Central memory CD4-positive, alpha-beta T cell (primary cell): ENCODE results near the gene RNGTT.

Source experiments
- DNase-seq: peaks from one replicate; pipeline ENCODE4 v3.0.0; 2022

RNGTT gene

DNA sequence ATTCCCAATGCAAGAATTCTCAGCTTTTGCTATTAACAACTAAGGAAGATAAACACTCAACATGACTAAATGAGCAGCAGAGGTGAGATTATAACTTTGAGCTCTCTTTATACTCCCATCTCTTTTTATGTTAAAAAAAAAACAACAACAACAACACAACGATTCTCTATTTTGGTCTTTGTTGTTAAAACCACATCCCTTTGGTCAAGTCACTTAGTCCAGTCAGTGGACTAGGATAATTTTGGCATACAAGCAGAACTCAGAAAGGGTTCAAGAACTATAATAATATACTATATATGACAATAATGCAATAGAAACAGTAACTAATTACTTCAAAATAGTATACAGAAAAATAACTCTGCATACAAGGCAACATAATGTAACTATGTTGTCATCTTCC, 312.4 kb downstream of the RNGTT start:
- no peak for DNase-seq

DNA sequence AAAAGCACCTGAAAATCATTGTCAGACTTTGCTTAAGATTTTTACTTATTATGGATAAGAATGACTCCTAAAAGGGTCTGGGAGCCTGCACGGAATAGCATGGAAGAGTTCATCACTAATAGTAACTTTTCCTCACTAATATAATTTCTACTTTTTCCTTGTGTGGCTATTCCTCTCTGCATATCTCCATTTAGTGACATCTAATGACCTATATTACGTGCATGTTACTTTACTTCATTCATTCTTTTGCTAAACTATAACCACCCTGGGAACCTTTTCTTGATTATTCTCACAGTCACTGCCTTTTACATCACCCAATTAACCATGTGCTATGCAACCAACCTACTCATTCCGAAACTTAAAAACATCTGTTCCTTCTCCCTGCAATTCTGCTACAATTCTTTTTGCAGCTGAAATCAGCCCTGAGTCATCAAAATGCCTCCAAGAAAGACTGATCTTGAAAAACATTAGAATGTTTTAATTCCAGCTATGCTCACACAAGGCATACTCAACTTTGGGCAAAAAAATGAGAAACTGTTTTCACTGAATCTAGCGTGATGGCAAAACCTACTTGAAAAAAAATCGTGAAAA, 313.3 kb downstream of the RNGTT start:
- no peak for DNase-seq

DNA sequence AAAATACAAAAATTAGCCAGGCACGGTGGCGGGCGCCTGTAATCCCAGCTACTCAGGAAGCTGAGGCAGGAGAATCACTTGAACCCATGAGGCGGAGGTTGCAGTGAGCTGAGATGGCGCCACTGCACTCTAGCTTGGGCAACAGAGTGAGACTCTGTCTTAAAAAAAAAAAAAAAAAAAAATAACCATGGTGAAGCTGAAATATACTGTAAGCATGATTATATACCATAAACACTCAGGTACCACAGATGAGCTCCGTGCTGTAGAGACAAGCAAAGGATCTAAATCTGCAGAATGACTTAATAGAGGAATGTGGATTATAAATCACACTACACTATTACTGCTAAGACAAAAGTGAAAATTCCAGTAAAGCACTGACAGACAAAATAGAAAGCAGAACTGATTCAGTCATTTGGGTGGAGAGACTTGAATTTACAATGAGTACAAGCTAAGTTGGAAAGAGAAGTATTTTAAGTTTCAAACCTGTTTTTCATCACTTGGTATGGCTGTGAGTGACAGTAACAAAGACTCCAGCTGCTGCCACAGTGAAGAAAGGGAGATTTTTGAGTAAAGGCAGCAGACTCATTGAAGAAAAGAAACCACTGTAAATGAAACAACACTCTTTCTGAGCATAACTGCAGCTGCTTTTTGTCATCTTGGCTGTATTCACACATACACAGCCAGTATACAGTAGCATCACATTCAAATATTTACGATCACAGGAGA, 322.1 kb downstream of the RNGTT start:
- DNase-seq = no peak

DNA sequence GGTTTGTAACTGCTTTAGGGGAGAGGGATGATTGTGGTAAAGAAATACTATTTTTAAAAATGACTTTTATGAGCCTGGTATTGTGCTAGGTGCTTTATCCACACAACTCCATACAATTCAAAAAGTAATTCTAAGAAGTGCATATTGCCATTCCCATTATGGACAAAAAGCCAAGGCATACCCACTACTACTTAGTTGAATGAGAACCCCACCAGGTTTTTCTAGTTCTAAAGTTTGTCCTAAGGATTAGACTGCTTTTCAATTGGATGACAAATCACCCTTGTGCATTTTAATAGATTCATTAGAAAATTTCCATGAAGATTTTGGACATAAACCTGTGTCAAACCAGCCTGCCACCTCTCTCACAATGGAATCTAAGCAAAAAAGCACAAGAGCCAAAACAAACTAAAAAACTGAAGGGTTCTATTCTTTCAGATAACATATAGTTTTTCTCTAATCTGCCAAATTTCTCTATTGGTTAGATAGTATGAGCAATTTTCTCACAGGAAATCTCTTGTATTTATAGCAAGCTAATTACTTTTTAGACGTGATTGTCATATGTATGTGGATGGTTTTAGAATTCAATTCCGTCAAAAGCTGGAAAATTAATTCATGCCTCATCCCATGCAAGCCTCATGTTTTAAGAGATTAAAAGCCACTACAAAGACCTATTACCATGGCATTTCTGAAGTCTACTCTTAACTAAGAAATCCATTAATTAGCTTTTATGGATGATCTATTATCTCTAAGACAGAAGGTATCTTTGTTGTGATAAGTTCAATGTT, 325.5 kb downstream of the RNGTT start:
- no peak for DNase-seq

DNA sequence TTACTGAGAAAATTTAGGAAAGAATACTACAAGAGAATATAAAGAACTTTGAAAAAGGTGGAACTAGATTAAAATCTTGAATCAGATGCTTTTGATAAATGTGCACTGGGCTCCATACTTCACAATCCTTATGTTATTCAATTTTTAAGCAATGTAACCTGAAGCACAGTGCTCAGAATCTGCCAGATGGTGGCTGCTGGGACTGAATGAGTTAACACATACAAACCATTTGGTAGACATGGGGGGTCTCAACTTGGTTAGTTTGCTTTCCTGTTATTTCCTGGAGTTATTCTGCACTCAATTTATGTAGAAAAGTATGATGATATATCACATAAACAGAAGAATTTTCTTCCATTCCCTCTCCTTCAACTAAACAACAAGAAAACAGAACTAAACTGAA, 326.5 kb downstream of the RNGTT start:
- DNase-seq = no peak

DNA sequence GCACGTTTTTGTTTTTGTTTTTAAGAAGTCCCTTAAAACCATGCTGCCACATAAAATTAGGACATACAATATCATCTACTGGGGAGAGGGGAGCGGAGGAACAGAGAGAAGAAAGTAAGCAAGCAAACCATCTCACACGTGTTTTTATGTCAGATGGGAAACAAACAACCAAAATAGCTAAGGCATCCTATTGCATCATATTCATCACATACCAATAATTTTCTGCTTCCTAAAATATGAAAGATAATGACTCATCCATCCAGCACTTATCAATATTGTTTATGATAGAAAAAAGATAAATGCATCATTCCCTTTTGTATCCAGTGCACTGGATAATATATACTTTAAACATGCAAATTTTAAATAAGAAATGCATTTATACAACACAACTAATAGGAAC, 329.6 kb downstream of the RNGTT start:
- DNase-seq = no peak

DNA sequence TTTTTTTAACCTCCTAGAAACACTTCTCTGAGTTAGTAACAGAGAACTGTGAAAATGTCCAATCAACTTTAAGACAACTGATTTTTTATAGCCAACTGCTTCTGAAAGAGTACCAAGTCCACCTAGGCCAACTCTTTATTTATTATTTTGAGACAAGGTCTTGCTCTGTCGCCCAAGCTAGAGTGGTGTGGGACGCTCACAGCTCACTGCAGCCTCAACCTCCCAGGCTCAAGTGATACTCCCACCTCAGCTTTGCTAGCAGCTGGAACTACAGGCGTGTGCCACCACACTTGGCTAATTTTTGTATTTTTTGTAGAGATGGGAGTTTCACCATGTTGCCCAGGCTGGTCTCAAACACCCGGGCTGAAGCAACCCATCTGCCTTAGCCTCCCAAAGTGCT, 331.6 kb downstream of the RNGTT start:
- DNase-seq = no peak

DNA sequence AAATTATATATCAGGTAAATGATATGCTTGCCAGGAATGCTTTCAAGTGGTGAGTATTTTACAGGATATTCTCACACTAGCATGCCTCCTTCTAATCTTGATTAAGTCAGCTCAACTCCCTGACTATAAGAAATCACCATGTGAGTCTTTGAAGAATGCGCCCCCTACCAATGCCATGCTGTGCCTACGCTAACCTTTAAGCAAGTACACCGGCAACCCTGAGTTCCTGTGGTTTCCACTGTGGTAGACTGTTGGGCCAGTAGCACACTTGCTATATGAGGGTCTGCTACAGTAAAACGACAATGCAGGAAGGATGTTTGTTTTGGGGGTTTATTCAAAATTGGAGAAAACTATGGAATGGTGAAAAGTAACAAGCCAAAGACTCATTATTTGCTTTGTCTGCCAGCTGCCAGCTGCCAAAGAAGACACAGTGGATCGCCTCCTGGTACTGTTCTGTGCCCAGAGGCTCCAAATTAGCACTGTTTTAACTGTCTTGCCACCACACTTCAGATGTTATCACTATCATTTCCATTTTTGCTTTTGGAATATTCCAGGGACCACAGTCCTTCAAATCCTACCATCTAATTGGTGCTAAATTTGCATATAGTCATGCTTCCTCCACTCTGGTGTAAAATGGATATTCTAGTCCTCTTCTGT, 333.5 kb downstream of the RNGTT start:
- no peak for DNase-seq

DNA sequence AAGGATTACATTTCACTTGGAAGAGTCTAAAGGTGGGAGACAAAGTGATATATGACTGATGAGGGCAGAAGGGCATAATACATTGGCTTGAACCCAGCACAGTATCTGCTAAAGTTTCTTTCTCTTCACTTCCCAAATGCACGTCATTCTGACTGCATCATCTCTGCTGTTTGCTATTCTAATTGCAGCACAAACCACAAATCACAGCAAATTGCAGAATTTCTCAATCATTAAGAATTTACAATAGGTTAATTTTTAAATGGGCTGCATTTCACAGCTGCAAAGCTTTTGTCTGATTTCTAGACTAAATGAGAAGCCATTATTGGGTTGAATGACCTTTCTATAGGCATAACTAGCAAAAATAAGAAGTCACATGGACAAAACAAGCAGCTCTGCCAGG, 337.0 kb downstream of the RNGTT start:
- DNase-seq = no peak

DNA sequence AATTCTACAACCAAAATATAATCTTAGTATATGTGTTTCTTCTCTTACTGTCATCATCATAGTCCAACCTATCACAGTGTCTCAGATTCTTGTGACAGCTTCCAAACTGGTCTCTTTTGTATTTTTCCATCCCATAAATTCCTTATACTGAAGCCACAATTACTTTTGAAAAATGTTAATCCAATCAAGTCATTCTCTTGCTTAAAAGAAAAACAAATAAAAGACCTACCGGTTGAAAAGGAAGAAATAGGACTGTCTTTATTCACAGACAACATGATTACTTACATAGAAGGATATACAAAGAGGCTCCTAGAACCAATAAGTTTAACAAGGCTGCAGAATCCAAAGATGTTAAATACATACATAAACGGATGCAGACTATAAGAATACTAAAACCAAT, 339.9 kb downstream of the RNGTT start:
- DNase-seq = no peak

DNA sequence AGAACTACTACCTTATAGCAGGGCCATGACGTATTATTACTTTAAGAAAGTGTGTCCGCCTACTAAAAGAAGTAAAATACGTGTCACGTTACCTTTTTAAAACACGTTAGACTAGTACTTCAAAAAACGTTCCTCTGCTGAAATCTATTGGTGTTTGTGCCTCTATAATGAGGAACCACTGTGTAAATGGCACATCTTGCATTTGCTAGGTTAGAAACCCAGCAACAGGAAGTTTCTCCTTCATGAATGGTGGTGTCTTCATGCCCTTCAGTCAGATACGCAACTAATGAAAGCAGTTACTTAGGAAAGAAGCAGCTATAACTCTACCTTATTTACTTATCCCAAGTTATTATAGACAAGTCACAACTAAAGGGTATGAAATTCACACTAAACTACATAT, 343.5 kb downstream of the RNGTT start:
- no peak for DNase-seq

DNA sequence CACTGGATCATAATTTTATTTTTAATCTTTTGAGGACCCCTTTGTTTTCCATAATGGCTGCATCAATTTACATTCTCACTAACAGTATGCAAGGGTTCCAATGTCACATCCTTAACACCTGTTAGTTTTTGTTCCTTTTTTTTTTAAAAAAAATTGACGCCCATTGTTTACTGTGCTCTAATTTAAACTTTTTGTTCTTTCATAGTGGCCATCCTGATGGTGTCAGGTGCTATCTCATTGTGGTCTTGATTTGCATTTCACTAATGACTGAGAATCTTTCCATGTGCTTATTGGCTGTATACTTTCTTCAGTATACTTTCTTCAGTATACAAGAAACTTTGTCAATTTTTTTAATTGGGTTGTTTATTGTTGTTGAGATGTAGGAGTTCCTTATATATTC, 347.0 kb downstream of the RNGTT start:
- DNase-seq = no peak

DNA sequence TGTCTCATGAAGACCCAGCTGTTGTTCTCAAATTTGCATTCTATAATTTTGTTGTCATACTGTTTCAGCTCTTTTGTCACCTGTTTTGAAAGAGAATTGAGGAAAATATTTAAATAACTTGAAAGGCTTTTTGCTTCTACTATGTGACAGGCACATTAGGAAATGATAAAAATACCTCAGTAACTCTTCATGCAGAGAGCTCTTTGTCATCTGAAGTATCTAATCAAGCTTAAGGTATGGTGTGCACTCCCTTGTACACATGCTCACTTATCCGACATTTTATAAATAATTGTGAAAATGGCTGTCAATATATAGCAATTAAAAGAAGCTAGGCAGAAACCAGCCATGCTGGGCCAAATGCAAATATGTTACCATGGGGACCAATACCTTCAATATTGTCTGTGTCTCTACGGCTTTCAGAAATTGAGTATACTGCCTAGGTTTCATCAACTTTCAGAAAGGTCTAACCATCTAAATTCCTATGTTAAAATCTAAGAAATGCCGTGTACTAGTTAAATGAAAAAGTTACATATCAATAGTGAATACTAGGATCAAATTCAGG, 349.0 kb downstream of the RNGTT start:
- DNase-seq = no peak

DNA sequence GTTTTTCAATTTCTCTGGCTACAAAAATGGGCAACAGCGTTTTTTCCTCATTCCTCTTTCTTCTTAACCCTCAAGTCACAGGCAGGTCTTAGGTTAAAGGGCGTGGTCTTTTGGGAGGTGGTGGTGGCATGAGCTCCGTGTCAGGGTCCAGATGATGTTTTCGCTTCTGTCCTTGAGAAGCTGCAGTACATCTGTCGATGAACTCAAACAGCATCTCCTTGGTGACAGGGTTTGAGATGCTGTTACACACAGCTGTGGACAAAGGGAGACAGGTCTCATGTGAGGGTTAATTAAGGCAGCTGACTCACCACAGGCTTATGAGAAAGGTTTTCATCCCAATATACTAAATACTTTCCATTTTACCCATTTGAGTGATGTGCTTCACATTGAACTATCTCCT, 350.8 kb downstream of the RNGTT start:
- no peak for DNase-seq

DNA sequence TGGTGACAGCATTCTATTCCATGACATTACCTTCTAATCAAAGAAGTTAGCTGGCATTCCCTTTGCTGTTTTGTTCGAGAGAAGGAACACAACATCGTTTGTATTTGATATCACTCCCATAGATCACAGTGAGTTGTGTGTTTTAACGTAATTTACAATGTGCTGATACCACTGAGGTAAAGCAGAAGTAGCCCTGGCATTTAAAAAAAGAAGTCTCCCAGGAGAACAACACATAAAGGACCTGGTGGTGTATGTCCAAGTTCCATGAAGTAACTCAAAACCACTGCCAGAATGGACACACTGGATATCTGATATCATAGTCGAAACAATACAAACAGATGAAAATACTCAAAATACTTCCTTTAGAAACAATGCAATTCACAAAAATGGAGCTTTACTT, 351.7 kb downstream of the RNGTT start:
- DNase-seq = no peak

DNA sequence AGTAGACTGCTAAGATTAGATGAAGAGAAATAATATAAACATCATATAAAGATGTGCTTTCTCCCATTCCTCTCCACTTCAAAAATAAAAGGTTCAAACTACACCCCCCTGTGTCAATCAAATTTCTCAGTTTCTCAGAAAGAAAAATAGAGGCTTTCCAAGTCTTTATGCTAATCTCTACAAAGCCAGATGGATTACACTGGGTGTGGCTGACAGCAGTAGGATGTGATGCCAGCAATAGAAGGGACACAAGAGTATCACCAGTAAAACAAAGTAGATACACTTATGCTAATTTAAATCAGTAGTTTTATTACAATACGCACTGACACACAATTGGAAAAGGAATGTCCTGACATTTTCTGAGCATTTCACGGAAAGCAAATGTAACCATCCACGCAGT, 353.4 kb downstream of the RNGTT start:
- no peak for DNase-seq

DNA sequence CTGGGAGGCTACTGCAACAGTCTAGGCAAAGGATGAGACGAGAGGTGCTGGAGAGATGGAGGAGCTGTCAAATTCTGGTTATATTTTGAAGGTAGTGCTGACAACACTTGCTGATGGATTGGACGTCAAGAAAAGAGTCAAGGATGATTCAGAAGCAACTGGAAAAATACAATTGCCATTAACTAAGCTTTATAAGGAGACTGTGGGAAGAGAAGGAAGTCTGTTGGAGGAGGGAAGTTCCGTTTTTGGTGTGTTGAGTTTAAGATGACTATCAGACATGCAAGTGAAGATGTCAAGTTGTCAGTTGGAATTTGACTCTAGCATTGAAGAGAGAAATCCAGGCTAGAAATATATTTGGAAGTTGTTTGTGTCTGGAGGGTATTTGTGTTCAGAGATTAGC, 358.1 kb downstream of the RNGTT start:
- no peak for DNase-seq

DNA sequence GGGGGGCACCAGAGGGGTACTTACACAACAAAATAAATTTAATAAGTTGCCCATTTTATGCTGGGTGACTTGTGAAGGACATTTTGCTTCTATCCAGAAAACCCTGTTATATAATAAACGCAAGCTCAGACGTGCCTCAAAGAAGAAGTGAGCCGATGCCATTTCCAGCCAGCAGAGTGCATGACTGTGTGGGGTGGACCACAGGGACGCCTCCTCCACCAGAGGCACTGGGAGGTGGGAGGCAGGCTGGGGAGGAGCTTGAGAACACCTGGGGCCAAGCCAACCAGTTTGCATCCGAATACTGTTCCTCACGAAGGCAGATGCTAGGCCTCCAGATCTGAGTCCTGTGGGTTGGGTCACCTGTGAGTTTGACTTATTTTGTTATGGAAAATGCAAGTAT, 363.8 kb downstream of the RNGTT start:
- no peak for DNase-seq

DNA sequence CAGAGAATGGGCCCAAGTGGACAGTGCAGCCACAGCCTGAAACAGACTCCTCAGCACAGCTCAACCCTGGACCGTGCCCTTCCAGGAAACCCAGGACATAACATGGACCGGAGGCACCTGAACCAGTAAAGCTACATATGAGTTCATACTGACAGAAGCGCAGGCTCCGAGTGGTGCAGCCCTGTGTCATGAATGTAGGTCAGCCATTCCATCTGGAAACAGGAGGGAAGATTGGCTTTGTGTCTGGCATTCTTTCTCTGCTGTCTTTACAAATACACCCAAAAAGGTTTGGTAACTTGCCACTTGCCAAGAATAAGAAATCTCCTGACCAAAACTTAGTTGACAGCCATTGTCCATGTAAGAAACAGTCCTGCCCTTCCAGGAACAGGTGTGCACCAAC, 366.6 kb downstream of the RNGTT start:
- no peak for DNase-seq

DNA sequence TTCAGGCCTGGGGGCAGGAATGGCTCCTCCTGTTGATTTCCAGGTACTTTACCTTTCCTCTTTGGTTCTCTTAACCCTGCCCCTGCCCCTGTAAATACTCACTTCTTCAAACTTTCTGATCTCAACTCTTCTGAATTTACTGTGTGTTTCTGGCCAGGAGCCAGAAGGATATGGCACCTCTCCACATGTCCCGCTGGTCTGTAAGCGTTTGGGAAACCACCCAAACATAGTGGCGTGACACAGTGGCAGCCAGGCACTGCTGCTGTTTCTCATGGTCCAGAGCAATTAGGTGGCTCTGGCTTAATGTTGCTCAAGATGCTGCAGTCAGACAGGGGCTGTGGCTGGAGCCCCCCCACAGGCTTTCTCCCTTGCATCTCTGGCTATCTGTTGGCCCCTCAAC, 374.5 kb downstream of the RNGTT start:
- DNase-seq = no peak

DNA sequence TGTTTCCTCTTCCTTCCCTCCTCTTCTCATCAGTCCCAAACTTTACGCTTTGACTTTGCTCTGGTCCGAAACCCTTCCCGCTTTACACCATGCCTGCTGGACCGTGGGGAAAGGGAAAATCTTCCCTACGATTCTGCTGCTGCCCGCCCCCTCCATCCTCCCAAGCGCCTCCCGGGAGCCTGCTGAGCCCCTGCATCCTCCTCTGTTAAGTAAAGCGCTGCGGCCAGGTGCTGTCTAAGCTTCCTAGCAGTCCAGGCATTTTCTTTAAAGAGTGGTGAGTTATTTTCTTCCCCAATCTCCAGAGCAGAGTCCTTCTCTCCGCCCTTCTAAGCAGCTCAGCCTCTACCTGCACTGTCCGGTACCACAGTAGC, 376.3 kb downstream of the RNGTT start:
- DNase-seq = no peak

DNA sequence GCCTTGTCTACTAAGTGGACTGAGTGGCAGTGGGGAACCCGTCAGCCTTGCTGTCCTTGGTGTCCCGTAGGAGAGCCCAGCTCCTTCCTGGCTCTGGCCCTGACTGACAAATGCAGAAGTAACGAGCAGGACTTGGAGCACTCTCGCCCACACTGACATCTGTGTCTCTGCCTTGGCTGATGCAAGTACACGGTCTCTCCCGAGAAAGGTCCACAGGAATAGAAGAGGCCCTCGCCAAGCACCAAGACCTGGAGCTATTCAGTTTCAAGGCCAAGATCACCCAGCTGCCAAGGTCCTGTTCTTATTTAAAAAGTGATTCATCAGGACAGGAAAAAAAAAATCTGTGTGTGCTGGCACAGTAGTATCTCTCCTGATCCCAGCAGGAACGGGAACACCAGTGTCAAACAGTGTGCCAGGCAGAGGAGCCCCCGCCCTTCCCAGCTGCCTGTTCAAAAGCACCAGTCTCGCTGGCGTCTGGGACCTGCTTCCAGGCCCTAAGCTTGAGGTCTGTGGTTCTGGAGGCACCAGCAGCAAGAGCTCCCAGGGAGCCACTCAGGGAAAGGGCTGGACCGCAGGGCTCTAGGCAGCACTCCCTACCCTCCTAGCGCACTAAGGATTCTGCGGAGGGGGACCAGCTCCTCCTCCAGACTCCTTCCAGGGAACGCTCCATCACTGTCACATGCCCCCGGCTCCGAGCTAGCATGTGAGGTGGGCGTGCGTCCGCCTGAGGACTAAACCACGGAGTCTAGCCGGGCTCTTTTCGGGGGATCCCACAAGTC, 376.9 kb downstream of the RNGTT start:
- no peak for DNase-seq

DNA sequence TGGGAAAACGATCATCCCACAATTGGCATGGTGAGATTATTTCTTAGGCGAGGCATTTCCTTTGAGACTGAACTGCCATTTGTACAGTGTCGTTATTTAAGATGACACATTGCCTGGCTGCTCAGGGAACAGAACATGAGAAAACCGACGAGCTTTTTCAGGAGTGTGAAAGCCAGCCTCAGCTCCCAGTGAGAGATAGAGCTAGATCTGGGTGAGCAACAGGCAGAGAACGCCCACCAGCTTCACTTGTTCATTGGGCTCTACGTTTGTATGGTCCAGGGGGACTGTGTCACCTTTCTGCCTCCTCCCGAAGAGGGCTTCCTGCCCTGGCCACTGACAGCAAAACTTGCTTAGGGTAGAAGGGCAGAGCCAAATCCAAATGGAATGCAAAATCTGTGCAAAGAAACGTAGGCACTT, 378.1 kb downstream of the RNGTT start:
- no peak for DNase-seq
